ENCODE measurements around the gene C11orf58. TPM values are rescaled to one million over a fixed set of nuclear protein-coding genes. Genes with fewer than 3 reads are reported as not detected.

C11orf58 gene
- 123 and 134 TPM in 2 replicates for total RNA-seq (2012; rRNA removed)

DNA sequence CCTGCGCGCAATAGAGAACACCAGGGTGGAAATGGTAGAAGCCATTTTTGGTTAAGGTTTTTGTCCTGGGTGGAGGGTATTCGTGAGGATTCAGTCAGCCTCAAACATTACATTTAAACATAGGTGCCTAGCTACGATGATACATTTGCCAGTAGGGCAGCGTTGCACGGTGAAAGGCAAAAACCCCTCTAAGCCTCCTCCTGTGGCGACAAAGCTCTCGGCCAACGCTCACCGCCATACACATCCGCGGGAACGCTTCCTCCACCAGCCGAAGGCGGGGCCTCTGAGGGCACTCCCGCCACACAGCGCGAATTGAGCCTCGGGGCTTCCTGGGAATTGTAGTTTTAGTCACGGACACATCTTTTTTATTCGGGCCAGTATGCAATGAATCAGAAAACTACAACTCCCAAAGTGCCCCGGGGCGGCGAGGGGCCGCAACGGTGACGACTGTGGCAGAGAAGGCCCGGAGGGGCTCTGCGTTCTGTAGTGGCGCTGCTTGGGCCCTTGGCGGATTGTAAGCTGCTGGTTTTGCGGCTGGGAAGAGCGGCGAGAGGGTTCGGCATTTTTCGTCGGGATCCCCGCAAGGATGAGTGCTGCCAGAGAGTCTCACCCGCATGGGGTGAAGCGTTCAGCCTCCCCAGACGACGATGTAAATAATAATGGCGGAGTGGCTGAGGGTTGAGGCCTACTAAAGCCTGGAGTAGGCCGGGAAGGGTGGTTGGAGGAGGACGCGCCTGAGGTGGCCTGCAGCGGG, at the start of gene C11orf58:
C11orf58 (plus strand) TSS at position 455 of the 754 bp plus-strand sequence; CDS start at position 587, 132 bp downstream.
- H3K36me3 ChIP-seq (ENCODE audit: insufficient read depth, low read length): peaks cover 7% of the 10 kb centered on the region
- peak within 1 kb of the TSS; percentile 98 for H3K9ac ChIP-seq (ENCODE audit: low read depth, low read length)
- no peaks in the 10 kb centered on the region for H3K9me3 ChIP-seq (replicated peaks; ENCODE audit: low read length)
- H3K4me1 ChIP-seq (ENCODE audit: control insufficient read depth, insufficient read depth, low read length): peaks cover 18% of the 10 kb centered on the region
- H3K4me2 ChIP-seq (ENCODE audit: low read length): peak within 1 kb of the TSS; percentile 93
- H3K4me3 ChIP-seq (ENCODE audit: low read length): peak within 1 kb of the TSS; percentile 84
- no peaks in the 10 kb centered on the region for H3K27me3 ChIP-seq (ENCODE audit: control insufficient read depth, insufficient read depth, low read length)

DNA sequence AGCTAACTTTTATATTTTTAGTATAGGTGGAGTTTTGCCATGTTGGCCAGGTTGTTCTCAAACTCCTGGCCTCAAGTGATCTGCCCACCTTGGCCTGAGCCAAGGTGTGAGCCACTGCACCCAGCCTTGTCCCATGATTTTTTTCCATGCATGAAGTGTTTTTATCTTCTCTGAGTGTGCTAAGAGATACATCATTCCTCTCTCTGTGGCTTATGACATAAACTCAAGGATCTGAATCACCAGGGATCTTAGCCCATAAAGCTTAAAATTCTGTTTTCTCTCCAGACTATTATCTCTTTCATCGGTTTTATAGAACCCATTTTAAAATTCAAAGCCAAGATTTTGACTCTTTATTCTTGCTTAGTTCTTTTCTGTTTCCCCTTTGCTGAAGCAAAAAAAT, 48.4 kb upstream of the C11orf58 start:
- Histone ChIP-seq H3K9ac (ENCODE audit: low read depth, low read length) (no peak overlapping the region), H3K4me2 (ENCODE audit: low read length) (no peak overlapping the region), H3K36me3 (ENCODE audit: insufficient read depth, low read length) (no peaks in the 10 kb centered on the region), H3K9me3 (replicated peaks; ENCODE audit: low read length) (no peaks in the 10 kb centered on the region), H3K27me3 (ENCODE audit: control insufficient read depth, insufficient read depth, low read length) (peaks cover 11% of the 10 kb centered on the region), H3K4me1 (ENCODE audit: control insufficient read depth, insufficient read depth, low read length) (no peaks in the 10 kb centered on the region), H3K4me3 (ENCODE audit: low read length) (no peak overlapping the region)

DNA sequence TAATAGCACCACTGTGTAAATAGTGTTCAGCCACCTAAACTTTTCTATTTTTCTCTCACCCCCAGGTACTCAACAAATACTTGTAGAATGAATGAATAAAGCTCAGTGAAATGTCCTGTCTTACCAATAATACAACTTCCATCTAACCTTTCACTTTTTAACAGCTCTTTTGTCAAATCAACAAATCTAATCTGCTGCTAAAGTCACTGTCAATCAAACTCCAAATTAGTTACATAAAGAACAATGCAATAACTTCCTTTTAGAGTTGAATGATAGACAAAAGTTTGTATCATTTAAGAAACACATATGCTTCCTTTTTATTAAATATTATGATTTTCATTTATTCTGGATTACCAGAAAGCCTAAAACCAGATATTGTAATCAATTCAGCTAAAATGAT, 34.7 kb upstream of the C11orf58 start:
- no peak overlapping the region for H3K4me2 ChIP-seq (ENCODE audit: low read length)
- H3K9me3 ChIP-seq (replicated peaks; ENCODE audit: low read length): no peaks in the 10 kb centered on the region

DNA sequence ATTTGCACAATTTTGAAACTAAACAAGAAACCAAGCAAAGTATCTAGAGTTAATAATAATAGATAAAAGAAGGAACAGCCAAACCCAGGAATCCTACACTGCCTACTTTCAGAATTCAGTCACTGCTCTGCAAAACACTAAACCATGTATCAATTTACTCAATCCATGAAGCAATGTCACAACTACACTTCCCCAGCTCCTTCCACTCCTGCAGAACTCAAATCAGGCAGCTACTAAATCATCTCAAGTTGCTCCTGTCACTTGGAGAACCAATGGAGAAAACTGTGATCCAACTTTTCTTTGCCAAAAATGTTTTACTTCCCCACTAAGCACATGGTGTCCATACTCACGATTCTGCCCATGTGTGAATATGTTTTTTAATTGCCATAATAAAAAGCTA, 24.9 kb upstream of the C11orf58 start:
- Histone ChIP-seq H3K4me2 (ENCODE audit: low read length) (no peak overlapping the region), H3K36me3 (ENCODE audit: insufficient read depth, low read length) (no peaks in the 10 kb centered on the region), H3K4me1 (ENCODE audit: control insufficient read depth, insufficient read depth, low read length) (no peaks in the 10 kb centered on the region), H3K27me3 (ENCODE audit: control insufficient read depth, insufficient read depth, low read length) (no peaks in the 10 kb centered on the region), H3K9me3 (replicated peaks; ENCODE audit: low read length) (no peaks in the 10 kb centered on the region), H3K4me3 (ENCODE audit: low read length) (no peak overlapping the region), H3K9ac (ENCODE audit: low read depth, low read length) (no peak overlapping the region)

More for the DNA sequence above, 34.7 kb upstream of the C11orf58 start:
- H3K4me3 ChIP-seq (ENCODE audit: low read length): no peak overlapping the region
- H3K27me3 ChIP-seq (ENCODE audit: control insufficient read depth, insufficient read depth, low read length): peaks cover 12% of the 10 kb centered on the region
- H3K36me3 ChIP-seq (ENCODE audit: insufficient read depth, low read length): no peaks in the 10 kb centered on the region
- no peaks in the 10 kb centered on the region for H3K4me1 ChIP-seq (ENCODE audit: control insufficient read depth, insufficient read depth, low read length)
- H3K9ac ChIP-seq (ENCODE audit: low read depth, low read length): no peak overlapping the region

DNA sequence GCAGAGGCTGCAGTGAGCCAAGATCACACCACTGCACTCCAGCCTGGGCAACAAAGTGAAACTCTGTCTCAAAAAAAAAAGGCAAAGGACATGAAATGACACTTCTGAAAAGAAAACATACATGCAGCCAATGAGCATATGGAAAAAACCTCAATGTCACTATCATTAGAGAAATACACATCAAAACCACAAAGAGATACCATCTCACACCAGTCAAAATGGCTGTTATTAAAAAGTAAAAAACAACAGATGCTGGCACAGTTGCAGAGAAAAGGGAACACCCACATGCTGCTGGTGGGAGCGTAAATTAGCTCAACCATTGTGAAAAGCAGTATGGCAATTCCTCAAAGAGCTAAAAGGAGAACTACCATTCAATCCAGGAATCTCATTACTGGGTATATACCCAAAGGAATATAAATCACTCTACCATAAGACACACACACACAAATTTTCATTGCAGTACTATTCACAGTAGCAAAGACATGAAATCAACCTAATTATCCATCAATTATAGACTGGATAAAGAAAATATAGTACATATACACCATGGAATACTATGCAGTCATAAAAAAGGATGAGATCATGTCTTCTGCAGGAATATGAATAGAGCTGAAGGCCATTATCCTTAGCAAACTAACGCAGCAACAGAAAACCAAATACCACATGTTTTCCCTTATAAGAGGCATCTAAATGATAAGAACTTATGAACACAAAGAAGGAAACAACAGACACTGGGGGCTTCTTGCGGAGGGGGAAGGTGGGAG, 15.7 kb upstream of the C11orf58 start:
- Histone ChIP-seq H3K9me3 (replicated peaks; ENCODE audit: low read length) (no peaks in the 10 kb centered on the region), H3K27me3 (ENCODE audit: control insufficient read depth, insufficient read depth, low read length) (no peaks in the 10 kb centered on the region), H3K4me2 (ENCODE audit: low read length) (no peak overlapping the region), H3K4me3 (ENCODE audit: low read length) (no peak overlapping the region), H3K4me1 (ENCODE audit: control insufficient read depth, insufficient read depth, low read length) (no peaks in the 10 kb centered on the region), H3K9ac (ENCODE audit: low read depth, low read length) (no peak overlapping the region), H3K36me3 (ENCODE audit: insufficient read depth, low read length) (no peaks in the 10 kb centered on the region)

DNA sequence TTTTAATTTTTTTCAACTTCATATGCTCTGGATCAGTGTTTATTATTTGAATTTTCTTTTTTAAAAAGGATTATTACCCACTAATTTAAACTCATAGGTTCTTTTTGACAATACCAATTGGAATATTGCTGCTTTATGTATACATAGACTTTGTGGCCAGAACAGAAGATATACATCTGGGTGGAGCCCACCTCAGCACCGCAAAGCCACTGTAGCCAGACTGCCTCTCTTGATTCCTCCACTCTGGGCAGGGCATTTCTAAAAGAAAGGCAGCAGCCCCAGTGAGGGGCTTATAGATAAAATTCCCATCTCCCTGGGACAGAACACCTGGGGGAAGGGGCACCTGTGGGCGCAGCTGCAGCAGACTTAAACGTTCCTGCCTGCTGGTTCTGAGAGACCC, 10.6 kb upstream of the C11orf58 start:
- Histone ChIP-seq H3K9me3 (replicated peaks; ENCODE audit: low read length) (no peaks in the 10 kb centered on the region), H3K27me3 (ENCODE audit: control insufficient read depth, insufficient read depth, low read length) (no peaks in the 10 kb centered on the region), H3K4me3 (ENCODE audit: low read length) (no peak overlapping the region), H3K36me3 (ENCODE audit: insufficient read depth, low read length) (no peaks in the 10 kb centered on the region), H3K9ac (ENCODE audit: low read depth, low read length) (no peak overlapping the region), H3K4me2 (ENCODE audit: low read length) (no peak overlapping the region), H3K4me1 (ENCODE audit: control insufficient read depth, insufficient read depth, low read length) (no peaks in the 10 kb centered on the region)

DNA sequence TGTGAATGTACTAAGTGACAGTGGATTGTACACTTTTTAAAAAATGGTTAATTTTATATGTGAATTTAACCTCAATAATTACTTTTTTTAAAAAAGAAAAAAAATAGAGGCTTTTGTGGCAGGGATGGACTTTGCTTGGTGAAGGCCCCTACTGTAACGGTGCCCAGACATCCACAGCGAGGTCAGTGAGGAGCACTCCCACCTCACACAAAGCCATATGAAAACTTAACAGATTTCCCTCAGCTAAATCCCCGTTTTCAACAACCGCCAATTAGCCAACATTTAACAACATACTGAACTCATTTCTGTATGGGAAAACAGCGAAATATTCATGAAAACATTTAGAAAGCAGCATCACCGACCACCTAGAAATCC, 642 bp upstream of the C11orf58 start:
- peak overlapping the region; percentile 98 for H3K9ac ChIP-seq (ENCODE audit: low read depth, low read length)
- peaks cover 18% of the 10 kb centered on the region for H3K4me1 ChIP-seq (ENCODE audit: control insufficient read depth, insufficient read depth, low read length)
- H3K4me2 ChIP-seq (ENCODE audit: low read length): peak overlapping the region; percentile 93
- H3K36me3 ChIP-seq (ENCODE audit: insufficient read depth, low read length): peaks cover 7% of the 10 kb centered on the region
- H3K9me3 ChIP-seq (replicated peaks; ENCODE audit: low read length): no peaks in the 10 kb centered on the region
- H3K27me3 ChIP-seq (ENCODE audit: control insufficient read depth, insufficient read depth, low read length): no peaks in the 10 kb centered on the region
- H3K4me3 ChIP-seq (ENCODE audit: low read length): peak overlapping the region; percentile 84

DNA sequence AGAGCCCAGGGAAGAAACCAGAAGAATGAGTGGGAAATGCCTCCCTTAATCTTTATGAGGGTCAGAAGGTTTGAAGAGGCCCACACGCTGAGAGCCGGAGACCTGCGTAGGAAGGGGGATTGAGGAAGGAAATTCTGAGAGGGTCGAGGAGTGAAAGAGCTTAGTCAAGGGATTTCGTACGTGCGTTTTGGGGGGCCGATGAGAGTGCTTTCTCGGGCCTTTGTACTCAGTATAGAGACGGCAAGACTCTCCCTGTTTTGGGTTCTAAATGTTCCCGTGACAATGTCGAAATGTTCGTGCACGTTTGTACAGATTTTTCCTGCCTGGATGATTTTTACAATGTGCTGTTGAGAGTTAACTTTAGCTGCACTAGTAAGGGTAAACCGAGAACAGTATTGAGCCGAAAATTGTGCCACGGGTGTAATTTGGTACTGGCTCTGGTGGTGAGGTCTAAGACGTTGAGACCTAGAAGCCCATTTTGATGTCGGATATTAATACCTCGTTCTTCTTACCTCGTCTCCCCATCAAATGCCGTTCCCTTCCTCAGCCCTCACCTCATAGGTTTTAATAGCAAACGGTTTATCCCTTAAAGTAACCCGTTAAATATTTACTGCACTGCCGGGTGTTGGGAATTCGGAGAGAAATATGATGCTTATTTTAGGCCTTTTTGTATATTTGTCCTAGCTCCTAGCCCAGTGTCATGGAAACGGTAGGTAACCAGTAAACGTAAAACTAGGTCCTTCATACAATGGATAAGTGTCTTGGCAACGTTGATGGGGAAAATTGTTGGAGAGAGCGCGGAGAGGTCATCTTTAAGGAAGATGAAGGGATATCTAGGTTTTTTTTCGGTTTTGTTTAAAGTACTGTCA, 734 bp downstream of the C11orf58 start:
- H3K4me1 ChIP-seq (ENCODE audit: control insufficient read depth, insufficient read depth, low read length): peaks cover 18% of the 10 kb centered on the region
- no peaks in the 10 kb centered on the region for H3K9me3 ChIP-seq (replicated peaks; ENCODE audit: low read length)
- peak overlapping the region; percentile 92 for H3K4me2 ChIP-seq (ENCODE audit: low read length)
- peak overlapping the region; percentile 98 for H3K9ac ChIP-seq (ENCODE audit: low read depth, low read length)
- no peaks in the 10 kb centered on the region for H3K27me3 ChIP-seq (ENCODE audit: control insufficient read depth, insufficient read depth, low read length)
- peaks cover 7% of the 10 kb centered on the region for H3K36me3 ChIP-seq (ENCODE audit: insufficient read depth, low read length)
- H3K4me3 ChIP-seq (ENCODE audit: low read length): peak overlapping the region; percentile 84

DNA sequence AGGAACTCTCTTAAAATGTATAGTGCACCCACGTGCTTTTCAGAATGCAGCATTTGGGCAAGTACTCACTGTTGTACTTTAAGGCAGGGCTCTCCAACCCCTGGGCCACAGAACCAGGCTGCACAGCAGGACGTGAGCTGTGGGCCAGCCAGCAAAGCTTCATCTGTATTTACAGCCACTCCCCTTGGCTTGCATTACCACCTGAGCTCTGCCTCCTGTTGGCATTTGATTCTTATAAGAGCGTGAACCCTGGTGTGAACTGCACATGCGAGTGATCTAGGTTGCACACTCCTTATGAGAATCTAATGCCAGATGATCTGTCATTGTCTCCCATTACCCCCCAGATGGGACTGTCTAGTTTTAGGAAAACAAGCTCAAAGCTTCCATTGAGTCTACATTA, 3.0 kb downstream of the C11orf58 start:
- H3K4me3 ChIP-seq (ENCODE audit: low read length): no peak overlapping the region
- no peak overlapping the region for H3K9ac ChIP-seq (ENCODE audit: low read depth, low read length)
- H3K4me1 ChIP-seq (ENCODE audit: control insufficient read depth, insufficient read depth, low read length): peaks cover 18% of the 10 kb centered on the region

DNA sequence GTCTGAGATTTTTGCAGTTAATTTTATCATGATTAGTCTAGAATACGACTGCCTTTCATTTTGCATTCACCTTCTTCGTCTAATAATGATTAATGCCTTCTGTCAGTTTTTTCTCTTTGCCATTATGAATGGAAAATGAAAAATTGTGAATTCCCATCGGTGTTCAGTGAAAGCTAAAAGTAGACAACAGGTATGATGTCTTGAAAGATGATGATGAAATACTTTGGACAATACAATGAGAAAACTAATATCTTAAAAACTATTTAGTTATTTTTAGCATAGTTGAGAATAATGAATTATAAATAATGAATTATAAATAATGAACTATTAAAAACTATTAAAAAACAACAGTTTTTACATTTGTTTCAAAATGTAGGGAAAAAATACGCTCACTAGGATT, 5.0 kb downstream of the C11orf58 start:
- peaks cover 16% of the 10 kb centered on the region for H3K4me1 ChIP-seq (ENCODE audit: control insufficient read depth, insufficient read depth, low read length)
- no peaks in the 10 kb centered on the region for H3K9me3 ChIP-seq (replicated peaks; ENCODE audit: low read length)
- H3K36me3 ChIP-seq (ENCODE audit: insufficient read depth, low read length): peaks cover 40% of the 10 kb centered on the region
- no peak overlapping the region for H3K4me3 ChIP-seq (ENCODE audit: low read length)
- no peak overlapping the region for H3K9ac ChIP-seq (ENCODE audit: low read depth, low read length)
- no peak overlapping the region for H3K4me2 ChIP-seq (ENCODE audit: low read length)
- no peaks in the 10 kb centered on the region for H3K27me3 ChIP-seq (ENCODE audit: control insufficient read depth, insufficient read depth, low read length)

More for the DNA sequence above, 3.0 kb downstream of the C11orf58 start:
- peak overlapping the region; percentile 45 for H3K4me2 ChIP-seq (ENCODE audit: low read length)
- peaks cover 26% of the 10 kb centered on the region for H3K36me3 ChIP-seq (ENCODE audit: insufficient read depth, low read length)
- H3K27me3 ChIP-seq (ENCODE audit: control insufficient read depth, insufficient read depth, low read length): no peaks in the 10 kb centered on the region
- no peaks in the 10 kb centered on the region for H3K9me3 ChIP-seq (replicated peaks; ENCODE audit: low read length)

DNA sequence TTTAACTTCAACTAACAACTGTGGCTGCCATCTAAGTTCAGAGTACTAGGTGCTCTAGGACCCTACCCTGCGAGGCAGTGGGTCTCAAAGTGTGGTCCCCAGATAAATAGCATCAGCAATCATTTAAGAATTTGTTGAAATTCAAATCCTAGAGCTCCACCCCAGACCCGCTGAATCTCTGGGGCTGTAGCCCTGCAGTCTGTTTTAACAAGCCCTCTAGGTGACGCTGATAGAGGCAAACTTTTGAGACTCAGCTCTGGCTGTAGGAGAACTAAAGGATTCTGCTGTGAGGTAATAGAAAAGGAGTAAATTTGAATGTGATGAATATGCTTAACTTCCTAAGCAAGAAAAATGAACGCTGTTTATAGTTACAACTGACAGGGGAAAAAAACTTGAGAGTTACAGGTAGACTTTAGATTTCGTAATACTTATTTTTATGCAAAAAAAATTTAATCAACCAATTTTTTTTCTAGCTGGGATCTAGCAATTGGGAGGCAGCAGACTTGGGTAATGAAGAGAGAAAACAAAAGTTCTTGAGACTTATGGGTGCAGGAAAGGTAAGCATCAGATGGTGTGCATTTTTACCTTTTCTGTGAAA, 5.8 kb downstream of the C11orf58 start:
- H3K36me3 ChIP-seq (ENCODE audit: insufficient read depth, low read length): peaks cover 47% of the 10 kb centered on the region

More for the DNA sequence above, 5.8 kb downstream of the C11orf58 start:
- no peaks in the 10 kb centered on the region for H3K27me3 ChIP-seq (ENCODE audit: control insufficient read depth, insufficient read depth, low read length)
- H3K4me2 ChIP-seq (ENCODE audit: low read length): no peak overlapping the region
- H3K4me3 ChIP-seq (ENCODE audit: low read length): no peak overlapping the region
- H3K4me1 ChIP-seq (ENCODE audit: control insufficient read depth, insufficient read depth, low read length): peaks cover 16% of the 10 kb centered on the region
- H3K9me3 ChIP-seq (replicated peaks; ENCODE audit: low read length): no peaks in the 10 kb centered on the region
- no peak overlapping the region for H3K9ac ChIP-seq (ENCODE audit: low read depth, low read length)

Measured in skeletal muscle satellite cell (primary cell).